HG03095 (cell line): Measurements from ENCODE around the gene CCSER1.
"Not testable (repeated sequence)": the region's sequence is repeated elsewhere in the genome, so short reads cannot be mapped to it uniquely, and the experiment has no call there.

Experiments
- ATAC-seq: cut with Tn5 transposase; IDR thresholded peaks from one replicate; pipeline ENCODE4 v1.9.1; 2021; ENCODE audit warnings: moderate library complexity; ENCODE audit not compliant: unreplicated experiment

Gene CCSER1

DNA sequence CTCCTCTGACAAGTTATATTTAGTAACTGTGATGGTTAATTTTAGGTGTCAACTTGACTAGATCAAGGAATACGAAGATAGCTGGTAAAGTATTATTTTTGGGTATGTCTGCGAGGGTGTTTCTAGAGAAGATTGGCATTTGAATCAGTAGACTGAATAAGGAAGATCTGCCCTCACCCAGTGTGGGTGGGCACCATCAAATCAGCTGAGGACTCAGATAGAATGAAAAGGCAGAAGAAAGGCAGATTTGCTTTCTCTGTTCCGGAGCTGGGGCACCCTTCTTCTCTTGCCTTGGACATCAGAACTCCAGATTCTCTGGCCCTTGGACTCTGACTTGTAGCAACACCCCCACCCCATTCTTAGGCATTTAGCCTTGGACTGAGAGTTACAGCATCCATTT, 981.6 kb downstream of the CCSER1 start:
- no peak for ATAC-seq

DNA sequence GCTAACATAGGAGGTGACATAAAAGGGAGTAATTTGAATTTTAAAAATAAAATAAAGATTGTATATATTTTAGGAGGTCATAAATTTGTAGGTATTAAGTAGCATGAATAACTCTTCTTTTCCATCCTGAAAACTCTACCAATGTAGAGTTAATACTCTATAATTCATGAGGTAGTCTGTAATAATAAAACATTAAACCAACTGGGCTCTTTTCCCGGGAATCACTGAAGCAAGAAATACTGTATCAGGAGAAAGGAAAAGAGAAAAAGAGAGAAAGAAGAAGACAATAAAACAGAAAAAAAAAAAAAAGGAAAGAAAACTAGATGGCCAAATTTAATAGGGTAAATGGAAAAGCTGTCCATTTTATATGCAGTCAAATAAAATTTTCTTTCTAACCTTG, 984.4 kb downstream of the CCSER1 start:
- no peak for ATAC-seq

DNA sequence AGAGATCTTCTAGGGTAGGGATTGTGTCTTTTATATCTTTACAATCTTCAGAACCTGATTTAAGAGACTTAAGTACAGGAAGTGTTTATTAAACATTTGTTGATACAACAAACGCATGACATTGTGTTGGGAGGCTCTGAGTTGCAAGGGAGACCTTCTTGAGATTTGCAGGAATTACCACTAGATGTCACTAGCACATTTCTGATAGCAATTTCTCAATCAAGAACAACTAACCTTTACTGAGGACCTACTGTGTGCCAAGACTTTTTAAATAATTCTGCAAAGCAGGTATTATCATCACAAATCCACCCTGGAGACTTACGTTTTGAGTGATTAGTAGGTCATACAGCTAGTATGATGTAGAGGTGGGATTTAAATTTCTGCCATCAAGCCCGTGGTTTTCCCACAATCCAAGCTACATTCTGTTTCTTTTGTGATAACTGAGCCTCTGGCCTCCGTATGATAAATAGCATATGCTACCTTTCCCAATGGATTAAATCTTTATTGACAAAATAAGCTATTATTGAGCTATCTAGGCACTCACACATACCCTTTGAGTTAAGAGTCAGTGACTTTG, 986.0 kb downstream of the CCSER1 start:
- no peak for ATAC-seq

DNA sequence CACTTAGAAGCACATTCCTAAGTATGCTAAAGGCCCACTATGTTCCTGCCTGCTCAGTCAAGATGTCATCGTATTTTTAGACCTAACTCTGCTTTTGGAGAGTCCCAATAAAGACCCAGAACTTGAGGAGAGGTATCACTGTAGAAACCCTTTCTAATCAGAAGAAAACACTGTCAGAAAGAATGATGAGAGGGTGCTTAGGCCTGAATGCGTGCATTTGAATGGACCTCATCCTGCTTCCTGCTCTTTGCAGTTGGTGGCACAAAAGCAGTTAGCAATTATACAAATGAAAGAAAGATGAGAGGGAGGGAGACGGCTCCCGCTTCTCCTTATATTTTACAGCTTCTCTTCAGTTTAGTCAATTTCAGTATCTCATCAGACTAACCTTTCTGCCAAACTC, 987.2 kb downstream of the CCSER1 start:
- ATAC-seq, result no peak

DNA sequence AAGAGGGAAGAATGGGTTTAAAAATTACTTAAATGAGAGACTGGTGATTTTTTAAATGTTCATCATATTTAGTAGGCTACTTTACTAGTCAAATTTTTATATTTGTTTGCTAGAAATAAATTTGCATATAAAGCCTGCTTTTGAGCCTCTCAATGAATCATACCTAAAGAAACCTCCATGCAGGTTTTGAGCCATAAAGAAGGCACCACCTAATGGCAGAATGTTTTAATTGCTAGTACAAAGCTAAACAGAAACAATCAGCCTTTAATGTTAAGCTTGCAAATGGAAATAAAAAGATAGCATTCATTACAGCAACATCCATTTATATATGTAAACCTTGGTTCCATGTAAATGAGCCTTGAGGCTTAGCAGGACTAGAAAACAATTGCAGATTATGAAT, 989.7 kb downstream of the CCSER1 start:
- ATAC-seq, result no peak

DNA sequence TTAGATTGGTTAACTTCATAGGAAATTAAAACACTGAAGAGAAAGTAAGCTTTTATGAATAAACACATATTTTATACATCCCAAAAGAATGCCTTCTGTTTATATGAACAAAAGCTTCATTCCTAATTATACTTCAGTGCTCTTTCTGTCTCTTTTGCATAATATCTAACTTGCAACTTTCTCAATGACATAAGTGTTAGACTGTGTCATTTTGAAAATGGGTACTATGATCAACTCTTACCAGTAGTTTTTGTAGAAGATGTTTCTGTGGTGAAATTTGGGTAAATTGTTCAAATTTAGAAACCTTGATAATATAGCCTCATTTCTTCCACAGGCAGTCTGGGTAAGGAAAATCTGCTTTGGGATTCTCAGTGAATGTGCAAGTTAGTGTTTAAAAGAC, 991.4 kb downstream of the CCSER1 start:
- no peak for ATAC-seq

DNA sequence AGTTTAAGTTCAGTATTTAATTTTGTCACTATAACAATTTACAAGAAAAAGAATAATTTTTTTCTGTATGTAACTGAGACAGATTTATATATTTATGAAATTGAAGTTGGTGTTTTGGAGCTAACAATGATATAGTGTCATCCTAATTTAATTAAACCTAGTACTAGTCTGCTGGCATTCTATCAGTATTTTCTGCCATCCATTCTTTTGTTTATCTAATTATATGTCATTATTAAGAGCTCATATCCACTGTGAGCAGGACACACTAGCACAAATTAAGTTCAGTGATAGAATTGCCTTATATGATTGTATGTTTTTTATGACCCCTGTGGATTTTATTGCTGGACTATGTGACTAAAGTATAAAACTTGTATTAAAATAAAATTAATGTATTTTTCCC, 996.5 kb downstream of the CCSER1 start:
- no peak for ATAC-seq

DNA sequence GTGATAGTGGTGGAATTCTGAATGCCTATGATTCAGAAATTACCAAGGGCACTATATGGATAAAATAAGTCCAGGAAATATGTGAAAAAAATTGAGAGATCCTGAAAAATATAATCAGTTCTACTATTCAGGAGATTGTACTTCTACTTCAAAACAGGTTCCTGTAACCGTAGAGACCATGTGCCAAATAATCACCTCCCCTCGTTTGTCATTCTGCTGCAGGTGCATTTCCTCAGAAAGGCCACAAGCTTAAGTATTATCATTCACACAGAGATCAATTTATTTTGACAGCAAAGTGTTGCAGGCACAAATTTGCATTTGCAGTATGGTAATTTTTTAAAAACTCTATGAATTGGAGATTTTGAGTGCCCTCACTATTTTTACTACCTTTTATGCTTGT, 1000.0 kb downstream of the CCSER1 start:
- ATAC-seq, result no peak

DNA sequence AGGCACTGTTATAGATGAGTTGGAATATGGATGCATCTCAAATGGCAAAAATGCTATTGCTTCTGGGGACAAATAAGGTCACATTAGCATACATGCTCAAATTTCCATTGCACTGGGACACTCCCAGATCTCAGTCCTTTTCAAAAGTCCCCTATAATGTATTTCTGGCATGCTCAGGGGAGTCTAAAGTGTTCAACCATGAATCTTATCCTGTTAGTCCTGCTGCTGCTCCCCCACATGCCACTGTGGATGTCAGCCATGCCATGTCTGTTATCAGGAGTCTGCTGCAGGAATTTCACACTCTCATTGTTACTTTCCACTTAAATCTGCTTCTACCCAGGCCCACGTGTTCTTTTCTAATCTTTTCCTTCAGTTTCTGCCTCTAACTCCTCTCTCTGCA, 1000.6 kb downstream of the CCSER1 start:
- ATAC-seq, result no peak

DNA sequence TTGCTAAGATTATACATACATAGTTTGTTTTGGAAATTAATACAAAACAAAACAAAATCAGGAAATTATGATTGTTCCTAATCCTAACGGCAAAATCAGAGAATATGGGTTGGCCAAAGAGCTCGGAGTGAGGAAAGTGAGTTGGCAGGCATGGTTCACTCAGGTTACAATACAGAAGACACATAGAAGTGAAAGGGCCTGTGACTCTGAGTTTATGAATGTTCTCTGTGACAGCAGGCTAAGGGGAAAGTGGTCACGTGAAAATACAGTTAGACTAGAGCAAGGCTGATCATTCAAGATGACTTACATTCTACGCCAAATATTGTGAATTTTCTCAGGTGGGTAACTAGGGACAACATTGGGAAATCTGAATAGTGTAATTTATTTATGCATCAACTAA, 1001.3 kb downstream of the CCSER1 start:
- ATAC-seq, result no peak

DNA sequence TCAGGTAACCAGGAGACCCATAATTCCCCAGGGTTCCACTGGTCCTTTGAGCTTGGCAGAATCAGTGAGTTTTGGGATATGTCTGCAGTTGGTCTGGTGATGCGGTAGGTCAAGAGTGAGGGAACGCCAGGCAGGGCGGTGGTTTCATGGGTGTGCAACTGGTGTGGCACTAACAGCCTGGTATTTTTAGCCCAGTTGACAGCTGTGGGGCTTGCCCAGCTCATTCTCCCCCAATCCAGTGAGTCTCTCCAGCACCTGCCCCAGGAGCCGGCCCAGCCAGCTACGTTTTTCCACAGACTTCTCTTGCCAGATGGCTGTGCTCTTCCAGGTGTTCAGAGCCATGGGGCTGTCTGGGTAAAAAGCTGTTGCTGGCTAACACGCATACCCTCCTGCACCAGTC, 1019.9 kb downstream of the CCSER1 start:
- ATAC-seq, result no peak

DNA sequence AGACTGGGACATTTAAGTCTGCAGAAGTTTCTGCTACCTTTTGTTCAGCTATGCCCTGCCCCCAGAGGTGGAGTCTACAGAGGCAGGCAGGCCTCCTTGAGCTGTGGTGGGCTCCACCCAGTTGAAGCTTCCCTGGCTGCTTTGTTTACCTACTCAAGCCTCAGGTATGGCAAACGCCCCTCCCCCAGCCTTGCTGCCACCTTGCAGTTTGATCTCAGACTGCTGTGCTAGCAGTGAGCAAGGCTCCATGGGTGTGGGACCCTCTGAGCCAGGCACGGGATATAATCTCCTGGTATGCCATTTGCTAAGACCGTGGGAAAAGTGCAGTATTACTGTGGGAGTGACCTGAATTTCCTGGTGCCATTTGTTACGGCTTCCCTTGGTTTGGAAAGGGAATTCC, 1026.8 kb downstream of the CCSER1 start:
- not testable (repeated sequence) for ATAC-seq

DNA sequence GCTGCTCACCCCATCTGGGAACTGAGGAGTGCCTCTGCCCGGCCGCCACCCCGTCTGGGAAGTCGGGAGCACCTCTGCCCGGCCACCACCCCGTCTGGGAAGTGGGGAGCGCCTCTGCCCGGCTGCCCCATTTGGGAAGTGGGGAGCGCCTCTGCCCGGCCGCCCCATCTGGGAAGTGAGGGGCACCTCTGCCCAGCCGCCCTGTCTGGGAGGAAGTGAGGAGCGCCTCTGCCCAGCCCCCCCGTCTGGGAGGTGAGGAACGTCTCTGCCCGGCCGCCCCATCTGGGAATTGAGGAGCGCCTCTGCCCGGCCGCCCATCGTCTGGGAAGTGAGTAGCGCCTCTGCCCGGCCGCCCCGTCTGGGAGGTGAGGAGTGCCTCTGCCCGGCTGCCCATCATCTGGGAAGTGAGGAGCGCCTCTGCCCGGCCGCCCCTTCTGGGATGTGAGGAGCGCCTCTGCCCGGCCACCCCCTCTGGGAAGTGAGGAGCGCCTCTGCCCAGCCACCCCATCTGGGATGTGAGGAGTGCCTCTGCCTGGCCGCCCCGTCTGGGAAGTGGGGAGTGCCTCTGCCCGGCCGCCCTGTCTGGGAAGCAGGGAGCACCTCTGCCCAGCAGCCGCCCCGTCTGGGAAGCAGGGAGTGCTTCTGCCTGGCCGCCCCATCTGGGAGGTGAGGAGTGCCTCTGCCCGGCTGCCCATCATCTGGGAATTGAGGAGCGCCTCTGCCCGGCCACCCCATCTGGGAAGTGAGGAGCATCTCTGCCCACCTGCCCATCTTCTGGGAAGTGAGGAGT, 1040.9 kb downstream of the CCSER1 start:
- not testable (repeated sequence) for ATAC-seq

DNA sequence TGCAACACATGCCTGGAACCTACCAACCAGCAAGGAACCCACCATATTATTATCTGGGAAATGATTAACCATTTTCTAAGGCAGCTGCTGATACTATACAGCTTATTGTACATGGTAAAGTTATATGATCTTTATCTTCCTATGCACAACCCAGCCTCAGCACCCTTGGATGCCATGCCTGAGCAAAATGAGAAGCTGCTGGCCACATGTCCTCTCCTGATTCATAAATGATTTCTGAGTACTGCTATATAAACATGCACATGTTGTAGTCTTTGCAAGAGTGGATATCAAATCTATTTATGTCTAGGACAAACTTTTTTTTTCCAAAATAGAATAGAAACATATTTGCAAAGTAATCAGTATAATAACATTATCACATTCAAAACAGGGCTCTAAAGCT, 1043.6 kb downstream of the CCSER1 start:
- ATAC-seq, result no peak

DNA sequence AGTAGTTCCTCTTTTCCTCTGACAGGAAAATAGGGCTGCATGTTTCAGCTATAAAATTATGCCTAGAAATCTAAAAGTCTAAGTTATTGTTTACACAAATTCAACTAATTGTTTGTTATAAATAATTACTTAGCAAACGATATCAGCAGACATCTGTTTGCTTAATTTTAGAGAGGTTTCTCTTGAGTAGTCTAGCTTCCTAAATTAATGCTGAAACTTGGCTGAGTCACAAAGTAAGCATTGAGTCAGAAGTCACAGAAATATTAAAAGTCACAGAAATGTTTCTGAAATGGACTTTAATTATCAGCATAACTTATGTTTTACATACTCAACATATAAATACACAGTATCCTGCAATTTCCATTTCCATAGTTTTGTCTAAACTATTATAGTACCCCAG, 1044.0 kb downstream of the CCSER1 start:
- ATAC-seq, result no peak

DNA sequence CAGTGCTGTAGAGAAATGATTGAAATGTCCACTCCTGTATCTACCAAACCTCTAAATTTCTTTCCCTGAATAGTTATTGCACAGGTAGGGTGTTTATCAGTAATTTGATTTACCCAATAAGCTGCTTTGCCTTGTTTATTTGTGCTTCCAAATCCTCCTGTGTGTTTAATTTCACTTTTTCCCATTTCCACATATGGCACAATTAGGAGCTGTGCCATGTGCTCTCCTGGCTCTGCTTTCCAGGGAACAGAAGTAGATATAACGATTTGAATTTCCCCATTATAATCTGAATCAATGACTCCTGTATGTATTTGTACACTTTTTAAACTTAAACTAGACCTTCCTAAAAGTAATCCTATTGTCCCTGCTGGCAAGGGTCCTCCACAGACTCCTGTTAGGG, 1057.9 kb downstream of the CCSER1 start:
- not testable (repeated sequence) for ATAC-seq

DNA sequence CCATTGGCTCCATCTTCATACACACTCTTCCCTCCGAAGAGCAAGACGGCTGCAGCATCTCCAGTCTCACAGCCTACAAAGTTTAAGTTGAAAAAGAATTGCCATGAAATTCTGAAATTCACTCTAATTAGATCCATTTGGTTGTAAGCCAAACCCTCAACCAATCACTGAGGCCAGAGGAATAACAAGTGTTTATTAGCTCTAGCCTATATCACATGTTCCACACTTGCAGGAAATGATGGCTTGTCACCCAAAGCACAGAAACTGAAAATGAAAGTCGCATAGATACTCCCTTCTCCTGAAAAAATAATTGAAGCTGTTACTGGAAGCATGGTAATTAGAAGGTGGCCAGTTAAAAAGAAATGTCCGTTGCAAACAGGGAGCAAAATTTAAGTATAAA, 1071.8 kb downstream of the CCSER1 start:
- no peak for ATAC-seq

DNA sequence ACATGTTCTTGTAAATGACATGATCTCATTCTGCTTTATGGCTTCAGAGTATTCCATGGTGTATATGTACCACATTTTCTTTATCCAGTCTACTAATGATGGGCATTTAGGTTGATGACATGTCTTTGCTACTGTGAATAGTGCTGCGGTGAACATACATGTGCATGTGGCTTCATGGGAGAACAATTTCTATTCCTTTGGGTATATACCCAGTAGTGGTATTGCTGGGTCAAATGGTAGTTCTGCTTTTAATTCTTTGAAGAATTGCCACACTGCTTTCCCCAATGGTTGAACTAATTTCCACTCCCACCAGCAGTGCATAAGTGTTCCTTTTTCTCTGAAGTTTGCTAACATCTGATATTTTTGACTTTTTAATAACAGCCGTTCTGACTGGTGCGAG, 1080.3 kb downstream of the CCSER1 start:
- no peak for ATAC-seq

DNA sequence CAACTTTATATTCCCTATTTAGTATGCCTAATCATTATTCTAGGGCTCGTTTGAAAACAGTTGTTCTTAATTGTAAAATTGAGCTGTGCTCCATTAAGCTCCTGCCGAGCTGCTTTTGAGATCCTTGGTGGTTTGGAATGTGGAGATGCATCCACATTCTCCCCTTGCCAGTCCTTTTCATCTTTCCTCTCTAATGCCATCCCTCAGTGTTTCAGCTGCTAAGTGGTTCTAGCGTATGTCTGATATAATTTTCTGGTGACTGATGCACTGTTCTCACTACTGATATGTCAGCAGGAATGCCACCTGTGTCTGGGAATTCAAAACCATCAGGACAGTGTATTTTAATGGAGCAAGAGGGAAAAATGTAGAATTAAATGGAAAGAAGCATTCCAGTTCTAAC, 1085.0 kb downstream of the CCSER1 start:
- ATAC-seq, result no peak

DNA sequence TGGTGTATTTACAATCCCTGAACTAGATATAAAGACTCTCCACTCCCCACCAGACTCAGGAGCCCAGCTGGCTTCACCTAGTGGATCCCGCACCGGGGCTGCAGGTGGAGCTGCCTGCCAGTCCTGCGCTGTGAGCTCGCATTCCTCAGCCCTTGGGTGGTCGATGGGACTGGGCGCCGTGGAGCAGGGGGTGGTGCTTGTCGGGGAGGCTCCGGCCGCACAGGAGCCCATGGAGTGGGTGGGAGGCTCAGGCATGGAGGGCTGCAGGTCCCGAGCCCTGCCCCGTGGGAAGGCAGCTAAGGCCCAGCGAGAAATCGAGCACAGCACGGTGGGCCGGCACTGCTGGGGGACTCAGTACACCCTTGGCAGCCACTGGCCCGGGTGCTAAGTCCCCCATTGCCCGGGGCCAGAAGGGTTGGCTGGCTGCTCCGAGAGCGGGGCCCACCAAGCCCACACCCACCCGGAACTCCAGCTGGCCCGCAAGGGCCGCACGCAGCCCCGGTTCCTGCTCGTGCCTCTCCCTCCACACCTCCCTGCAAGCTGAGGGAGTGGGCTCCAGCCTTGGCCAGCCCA, 1090.7 kb downstream of the CCSER1 start:
- ATAC-seq, result not testable (repeated sequence)

DNA sequence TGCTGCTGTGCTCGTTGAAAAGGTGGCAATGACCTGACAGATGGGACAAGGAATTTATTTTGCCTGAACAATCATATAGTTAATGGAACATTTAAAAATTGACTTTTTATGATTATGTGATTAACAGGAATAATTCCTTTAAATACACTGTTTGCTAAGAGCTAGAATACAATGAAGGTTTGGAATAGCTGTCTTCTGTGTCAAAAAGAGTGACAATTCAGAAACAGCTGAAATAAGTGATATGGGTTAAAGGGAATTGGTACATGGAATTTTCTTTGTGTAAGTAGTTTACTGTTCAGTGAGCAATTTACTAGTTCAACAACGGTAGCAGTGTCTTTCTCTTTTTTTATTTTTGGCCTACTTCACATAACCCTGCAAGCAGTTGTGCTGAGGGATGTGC, 1093.1 kb downstream of the CCSER1 start:
- ATAC-seq, result no peak

DNA sequence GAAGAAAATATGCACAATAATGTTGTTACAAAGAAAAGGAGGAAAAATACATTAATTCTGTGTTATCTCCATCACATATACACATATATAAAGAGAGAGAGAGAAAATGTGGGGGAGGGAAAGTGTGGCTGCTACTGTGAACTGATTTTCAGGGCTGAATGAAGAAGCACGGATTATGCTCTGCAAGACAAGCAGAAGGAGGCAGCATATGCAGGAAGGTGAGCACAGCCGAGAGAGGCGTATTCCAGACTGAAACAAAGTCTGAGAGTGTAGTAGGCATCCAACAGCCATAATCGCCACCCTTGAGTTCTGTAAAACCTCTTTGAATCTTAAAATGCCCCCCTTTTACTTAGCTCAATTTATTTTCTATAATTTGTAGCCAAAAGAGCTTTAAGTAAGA, 1094.8 kb downstream of the CCSER1 start:
- no peak for ATAC-seq

DNA sequence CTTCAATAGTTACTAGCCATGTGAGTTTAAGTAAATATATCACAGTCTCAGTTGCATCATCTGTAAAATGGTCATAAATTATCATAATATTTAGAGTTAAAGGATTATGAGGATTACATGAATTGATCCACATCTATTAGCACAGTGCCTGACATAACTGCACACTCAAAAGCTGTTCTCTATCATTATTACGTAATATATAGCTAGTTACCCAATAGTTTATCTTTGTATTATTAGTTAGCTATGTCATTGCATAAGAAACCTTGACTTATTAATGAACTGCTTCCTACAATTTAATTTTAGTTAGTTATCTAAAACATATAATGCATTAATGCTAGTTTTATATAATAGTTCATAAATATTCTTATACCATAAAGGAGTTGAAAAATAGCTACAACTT, 1099.7 kb downstream of the CCSER1 start:
- no peak for ATAC-seq
